Measurements from ENCODE around the gene IMPDH2. TPM values are rescaled to one million over a fixed set of nuclear protein-coding genes. Genes with fewer than 3 reads are reported as not detected.
A peak's percentile ranks its signal among the peaks of the same experiment; 100 is the strongest.

Gene IMPDH2
- total and polyA plus RNA-seq, 2 of the 8 experiments (the other 6 are each of a cell fraction or from before 2014, with no cell fraction given), result 374 to 409 TPM

- peak overlapping the region; percentile 97 for H4K5ac ChIP-seq (ENCODE audit: insufficient read length, low read depth, low read length)
- no peak for FAIRE-seq
- H3K9me3 ChIP-seq (ENCODE audit: insufficient read depth in 2 of 2, low read depth in 1 of 2, low read length in 1 of 2), result no peaks in the 10 kb centered on the region
- H2BK120ac ChIP-seq (replicated peaks; ENCODE audit: low read depth, low read length), result no peak overlapping the region
- peaks cover 11 to 48% of the 10 kb centered on the region in 2 experiments for H3K79me2 ChIP-seq (ENCODE audit: control insufficient read depth in 1 of 2, insufficient read depth in 2 of 2, low read length in 2 of 2)
- H3K4me3 ChIP-seq (ENCODE audit: extremely low read depth in 1 of 4, insufficient read depth in 2 of 4, low read depth in 3 of 4, low read length in 4 of 4), result peak overlapping the region; percentile 66 to 94 (median 92)
- H3K4me2 ChIP-seq (ENCODE audit: insufficient read depth in 1 of 2, low read depth in 2 of 2, low read length in 2 of 2), result peak overlapping the region; percentile 95 to 98
- peak overlapping the region; percentile 100 for H3K4ac ChIP-seq (replicated peaks; ENCODE audit: insufficient read length, low read depth, low read length)
- peak overlapping the region; percentile 95 for H3K56ac ChIP-seq (replicated peaks; ENCODE audit: insufficient read length, low read depth, low read length)
- no peaks in the 10 kb centered on the region for H3K27me3 ChIP-seq (replicated peaks in 1 of 4; ENCODE audit: control insufficient read depth in 3 of 4, extremely low read depth in 1 of 4, insufficient read depth in 3 of 4, low read length in 3 of 4)
- no peak overlapping the region for H3K14ac ChIP-seq (ENCODE audit: insufficient read length)
- WGBS, 2 experiments (ENCODE audit: extremely low coverage in 1 of 2, insufficient coverage in 1 of 2, insufficient read length in 1 of 2, insufficient replicate concordance in 2 of 2, low coverage in 1 of 2, low lambda C conversion rate in 2 of 2, missing lambda C conversion rate in 1 of 2), result 36% methylated on average over 18 of the region's 41 CpGs; no CpG with 5 or more reads in 1 of the 2 experiments
- ChIA-PET POLR2A (ENCODE audit: partially characterized antibody) (interaction anchor here (0.5 to 38.8 kb wide), 29 partner anchors 5 to 937 kb away, joined by 3 to 1518 read pairs (median 4); partner anchors contain the start of genes ARIH2, CELSR3, DAG1 and DALRD3), CTCF (ENCODE audit: partially characterized antibody) (interaction anchor here (0.5 to 24.3 kb wide), 6 partner anchors 7 to 565 kb away, joined by 3 to 467 read pairs (median 21); partner anchors contain the start of genes NDUFAF3 and P4HTM)
- no peak overlapping the region for H2BK15ac ChIP-seq (ENCODE audit: low read length)
- peak overlapping the region; percentile 84; the same call in 1 of the 2 replicates for H2BK12ac ChIP-seq (ENCODE audit: low read depth, low read length)
- H3K36me3 ChIP-seq (ENCODE audit: control insufficient read depth in 2 of 4, insufficient read depth in 4 of 4, low read length in 3 of 4), result peaks cover 4 to 22% (median 12%) of the 10 kb centered on the region in 4 experiments
- H2AFZ ChIP-seq (ENCODE audit: low read length), result no peak overlapping the region
- H3K23me2 ChIP-seq (ENCODE audit: low read depth, low read length), result peaks cover 14% of the 10 kb centered on the region
- peaks cover 0 to 12% (median 6%) of the 10 kb centered on the region in 4 experiments; a peak in 5 of 7 replicates for H3K4me1 ChIP-seq (replicated peaks in 1 of 4; ENCODE audit: control insufficient read depth in 3 of 4, insufficient read depth in 4 of 4, low read length in 3 of 4)
- H4K8ac ChIP-seq (ENCODE audit: extremely low read depth, insufficient read depth, low read length), result peak overlapping the region; percentile 100
- peak overlapping the region; percentile 99 for H2BK5ac ChIP-seq (ENCODE audit: low read depth, low read length)
- no peak overlapping the region for H3K23ac ChIP-seq (ENCODE audit: insufficient read length)
- peak; percentile 70 to 96 for DNase-seq (ENCODE audit: low read depth in 1 of 2, low spot score in 2 of 2)
- peaks cover 14% of the 10 kb centered on the region for H3K79me1 ChIP-seq (ENCODE audit: low read depth, low read length)
- H4K91ac ChIP-seq (replicated peaks; ENCODE audit: insufficient read length, low read length), result peak overlapping the region; percentile 99
- H2AK5ac ChIP-seq (ENCODE audit: low read depth, low read length), result 0 out of 2 replicates have a peak overlapping the region, but pooled peaks have one; percentile 77
- peaks cover 19 to 27% of the 10 kb centered on the region in 2 experiments for H4K20me1 ChIP-seq (replicated peaks in 1 of 2; ENCODE audit: control insufficient read depth in 1 of 2, insufficient read depth in 2 of 2, low read length in 2 of 2)
- peak overlapping the region; percentile 91 to 99 (median 98) for H3K9ac ChIP-seq (replicated peaks in 1 of 4; ENCODE audit: extremely low read depth in 1 of 4, low read depth in 3 of 4, low read length in 3 of 4)
- H3K27ac ChIP-seq (ENCODE audit: low read depth, low read length), result peak overlapping the region; percentile 99
- H2BK20ac ChIP-seq (ENCODE audit: low read length), result no peak overlapping the region
- peak overlapping the region; percentile 98 for H3K18ac ChIP-seq (ENCODE audit: extremely low read depth, low read length)
- TF ChIP-seq SIN3A (conservative IDR thresholded peaks at IDR 0.05 in 1 of 2, IDR thresholded peaks at IDR 0.05 in 1 of 2; ENCODE audit: low read depth in 1 of 2, low read length in 2 of 2) (no peak), ZNF274 (IDR thresholded peaks at IDR 0.05; ENCODE audit: borderline replicate concordance, extremely low read depth, low read length) (no peak), E2F6 (IDR thresholded peaks at IDR 0.05) (no peak), POLR2A (IDR thresholded peaks at IDR 0.05; ENCODE audit: control extremely low read depth in 1 of 2, low read depth in 2 of 2, low read length in 2 of 2) (0 out of 3 replicates have a peak, but pooled peaks of 1 of the 2 experiments have one; percentile 43), TAF7 (optimal IDR thresholded peaks at IDR 0.05; ENCODE audit: borderline replicate concordance, low read depth, low read length) (no peak), EGR1 (IDR thresholded peaks at IDR 0.05; ENCODE audit: borderline replicate concordance, low read depth, low read length) (peak; percentile 29; the same call in 1 of the 2 replicates), CTCF (IDR thresholded peaks at IDR 0.05; ENCODE audit: control extremely low read depth in 1 of 3, insufficient read depth in 1 of 3, low read depth in 1 of 3, low read length in 3 of 3) (no peak)
These were observed 21.2 kb downstream of the IMPDH2 start for GRCh38 chr3:49007771-49008528.

All from H1 (cell line).